ENCODE measurements around the gene PTPRK.

DNA sequence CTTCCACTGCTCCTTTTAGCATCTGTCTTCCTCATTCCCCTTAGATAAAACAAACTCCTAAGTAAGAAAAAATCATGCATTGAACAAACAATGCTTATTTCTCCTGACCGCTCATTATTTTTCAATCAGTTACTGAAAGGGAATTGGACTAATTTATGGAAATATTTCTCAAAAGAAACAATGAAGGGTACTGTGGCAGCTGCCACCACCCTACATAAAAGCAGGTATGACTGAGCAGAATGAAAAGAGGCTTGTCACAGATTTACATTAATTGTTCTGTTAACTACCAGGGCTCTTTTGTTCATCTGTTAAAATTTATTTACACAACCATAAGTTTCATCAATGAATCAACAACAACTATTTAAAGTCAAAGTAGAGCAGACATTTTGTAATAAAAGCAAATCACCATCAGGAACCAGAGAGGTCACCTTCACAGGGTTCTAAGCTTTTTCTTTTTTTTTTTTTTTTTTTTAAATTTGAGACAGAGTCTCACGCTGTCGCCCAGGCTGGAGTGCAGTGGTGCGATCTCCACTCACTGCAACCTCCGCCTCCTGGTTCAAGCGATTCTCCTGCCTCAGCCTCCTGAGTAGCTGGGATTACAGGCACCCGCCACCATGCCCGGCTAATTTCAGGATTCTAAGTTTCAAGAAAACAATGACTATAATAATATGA, 204.0 kb downstream of the PTPRK start:
- TF ChIP-seq, protein P1, sequence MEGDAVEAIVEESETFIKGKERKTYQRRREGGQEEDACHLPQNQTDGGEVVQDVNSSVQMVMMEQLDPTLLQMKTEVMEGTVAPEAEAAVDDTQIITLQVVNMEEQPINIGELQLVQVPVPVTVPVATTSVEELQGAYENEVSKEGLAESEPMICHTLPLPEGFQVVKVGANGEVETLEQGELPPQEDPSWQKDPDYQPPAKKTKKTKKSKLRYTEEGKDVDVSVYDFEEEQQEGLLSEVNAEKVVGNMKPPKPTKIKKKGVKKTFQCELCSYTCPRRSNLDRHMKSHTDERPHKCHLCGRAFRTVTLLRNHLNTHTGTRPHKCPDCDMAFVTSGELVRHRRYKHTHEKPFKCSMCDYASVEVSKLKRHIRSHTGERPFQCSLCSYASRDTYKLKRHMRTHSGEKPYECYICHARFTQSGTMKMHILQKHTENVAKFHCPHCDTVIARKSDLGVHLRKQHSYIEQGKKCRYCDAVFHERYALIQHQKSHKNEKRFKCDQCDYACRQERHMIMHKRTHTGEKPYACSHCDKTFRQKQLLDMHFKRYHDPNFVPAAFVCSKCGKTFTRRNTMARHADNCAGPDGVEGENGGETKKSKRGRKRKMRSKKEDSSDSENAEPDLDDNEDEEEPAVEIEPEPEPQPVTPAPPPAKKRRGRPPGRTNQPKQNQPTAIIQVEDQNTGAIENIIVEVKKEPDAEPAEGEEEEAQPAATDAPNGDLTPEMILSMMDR (conservative IDR thresholded peaks at IDR 0.05 in 1 of 2, IDR thresholded peaks at IDR 0.05 in 1 of 2; ENCODE audit: low read depth in 1 of 2, low read length in 2 of 2) = no peak
- no peak for TF ChIP-seq EZH2 (IDR thresholded peaks at IDR 0.05; ENCODE audit: low read length, missing control alignments)

All from fibroblast of lung (primary cell).